Medulla oblongata (tissue), 1 donor: Measurements from ENCODE around the gene FAM193B.
"Not testable (repeated sequence)": the region's sequence is repeated elsewhere in the genome, so short reads cannot be mapped to it uniquely, and the experiment has no call there.

ENCODE experiments used
- DNase-seq: peaks from one replicate; pipeline ENCODE4 v3.0.0-alpha.2; 2015; ENCODE audit errors: extremely low spot score

The FAM193B gene

GRCh38 chr5:177576169-177576568 is 21.8 kb upstream of the FAM193B start:
- no peak for DNase-seq

- no peak for DNase-seq
These were observed 21.1 kb upstream of the FAM193B start for GRCh38 chr5:177575488-177575887.

GRCh38 chr5:177569894-177570293 is 15.5 kb upstream of the FAM193B start:
- DNase-seq: no peak

GRCh38 chr5:177568326-177568725 is 14.0 kb upstream of the FAM193B start:
- no peak for DNase-seq

GRCh38 chr5:177565046-177565445 is 10.7 kb upstream of the FAM193B start:
- no peak for DNase-seq

GRCh38 chr5:177559446-177559941 is 5.1 kb upstream of the FAM193B start:
- not testable (repeated sequence) for DNase-seq

GRCh38 chr5:177557796-177558195 is 3.4 kb upstream of the FAM193B start:
- no peak for DNase-seq

GRCh38 chr5:177557041-177557647 is 2.8 kb upstream of the FAM193B start:
- DNase-seq: no peak

GRCh38 chr5:177555665-177556064 is 1.3 kb upstream of the FAM193B start:
- no peak for DNase-seq

- no peak for DNase-seq
These were observed 865 bp upstream of the FAM193B start for GRCh38 chr5:177555228-177555627.

GRCh38 chr5:177553671-177554429 is 513 bp downstream of the FAM193B start:
- DNase-seq: no peak

- no peak for DNase-seq
These were observed 1.4 kb downstream of the FAM193B start for GRCh38 chr5:177552839-177553455.

- DNase-seq: no peak
These were observed 4.2 kb downstream of the FAM193B start for GRCh38 chr5:177550122-177550521.

- DNase-seq: no peak
These were observed 5.9 kb downstream of the FAM193B start for GRCh38 chr5:177548495-177548894.

GRCh38 chr5:177547736-177548135 is 6.6 kb downstream of the FAM193B start:
- no peak for DNase-seq

- peak; percentile 54 for DNase-seq
These were observed 8.1 kb downstream of the FAM193B start for GRCh38 chr5:177546258-177546741.

GRCh38 chr5:177545487-177546257 is 8.7 kb downstream of the FAM193B start:
- DNase-seq: no peak

GRCh38 chr5:177542816-177543465 is 11.4 kb downstream of the FAM193B start:
- DNase-seq: no peak

GRCh38 chr5:177540438-177540837 is 13.9 kb downstream of the FAM193B start:
- no peak for DNase-seq

- DNase-seq: no peak
These were observed 15.0 kb downstream of the FAM193B start for GRCh38 chr5:177539411-177539810.

- DNase-seq: no peak
These were observed 15.5 kb downstream of the FAM193B start for GRCh38 chr5:177538876-177539275.
